Ectodermal cell (in vitro differentiated cells): ENCODE measurements around the gene ARHGAP42.

Experiments
- H3K27ac ChIP-seq: 2 replicates; pipeline ENCODE4 v1.7.0; 2013; ENCODE audit warnings: mild to moderate bottlenecking, low read depth, low read length; ENCODE audit not compliant: insufficient read depth, poor library complexity, severe bottlenecking
- H3K27me3 ChIP-seq: 2 replicates; pipeline ENCODE4 v1.7.0; 2013; ENCODE audit warnings: mild to moderate bottlenecking, low read length; ENCODE audit not compliant: insufficient read depth, control insufficient read depth, poor library complexity, severe bottlenecking
- H3K36me3 ChIP-seq: one replicate; pipeline ENCODE4 v1.7.0; 2013; ENCODE audit warnings: low read length; ENCODE audit not compliant: control insufficient read depth, insufficient read depth
- H3K4me1 ChIP-seq: one replicate; pipeline ENCODE4 v1.7.0; 2013; ENCODE audit warnings: low read length; ENCODE audit not compliant: control insufficient read depth, insufficient read depth
- H3K4me3 ChIP-seq: 2 replicates; pipeline ENCODE4 v1.7.0; 2013; ENCODE audit warnings: low read depth, low read length, control low read depth; ENCODE audit not compliant: insufficient read depth
- H3K9me3 ChIP-seq: 2 replicates; pipeline ENCODE4 v1.7.0; 2013; ENCODE audit warnings: mild to moderate bottlenecking, low read length, moderate library complexity; ENCODE audit not compliant: control insufficient read depth
- WGBS, 2 experiments: methylation state at CpG; one replicate each; pipeline ENCODE4 v1.1.7; 2013; ENCODE audit warnings: missing lambda C conversion rate in 2 of 2; 5-methylcytosine and 5-hydroxymethylcytosine counted together

ARHGAP42 gene

GRCh38 chr11:100680070-100680469 lies 7.0 kb upstream of the ARHGAP42 start:
- H3K4me3 ChIP-seq = no peak overlapping the region
- 93 to 96% methylated on average over 7 of the region's 7 CpGs for WGBS, 2 experiments
- no peaks in the 10 kb centered on the region for H3K9me3 ChIP-seq
- H3K27ac ChIP-seq = no peak overlapping the region
- no peaks in the 10 kb centered on the region for H3K4me1 ChIP-seq
- H3K27me3 ChIP-seq = no peaks in the 10 kb centered on the region
- H3K36me3 ChIP-seq = no peaks in the 10 kb centered on the region

- WGBS, 2 experiments = 72 to 74% methylated on average over 6 of the region's 8 CpGs
- Histone ChIP-seq H3K27ac (no peak overlapping the region), H3K4me3 (no peak overlapping the region)
Observed at GRCh38 chr11:100681064-100681502, 6.0 kb upstream of the ARHGAP42 start.

GRCh38 chr11:100682247-100682969 lies 4.7 kb upstream of the ARHGAP42 start:
- H3K27ac ChIP-seq = no peak overlapping the region
- 82 to 87% methylated on average over 1 of the region's 2 CpGs for WGBS, 2 experiments
- no peaks in the 10 kb centered on the region for H3K36me3 ChIP-seq
- H3K4me1 ChIP-seq = no peaks in the 10 kb centered on the region
- H3K9me3 ChIP-seq = no peaks in the 10 kb centered on the region
- peaks cover 13% of the 10 kb centered on the region for H3K27me3 ChIP-seq
- no peak overlapping the region for H3K4me3 ChIP-seq

More at GRCh38 chr11:100681064-100681502, 6.0 kb upstream of the ARHGAP42 start:
- Histone ChIP-seq H3K9me3 (no peaks in the 10 kb centered on the region), H3K36me3 (no peaks in the 10 kb centered on the region), H3K4me1 (no peaks in the 10 kb centered on the region), H3K27me3 (peaks cover 3% of the 10 kb centered on the region)

- Histone ChIP-seq H3K9me3 (no peaks in the 10 kb centered on the region), H3K4me1 (peaks cover 1% of the 10 kb centered on the region), H3K27ac (no peak overlapping the region), H3K4me3 (no peak overlapping the region), H3K36me3 (no peaks in the 10 kb centered on the region), H3K27me3 (peaks cover 13% of the 10 kb centered on the region)
- WGBS, 2 experiments = 96 to 98% methylated on average over 3 of the region's 3 CpGs
Observed at GRCh38 chr11:100683126-100683525, 4.0 kb upstream of the ARHGAP42 start.

- H3K4me3 ChIP-seq = no peak overlapping the region
- H3K36me3 ChIP-seq = no peaks in the 10 kb centered on the region
- H3K9me3 ChIP-seq = no peaks in the 10 kb centered on the region
- H3K27me3 ChIP-seq = peaks cover 13% of the 10 kb centered on the region
- 95 to 98% methylated on average over 6 of the region's 6 CpGs for WGBS, 2 experiments
- H3K4me1 ChIP-seq = peaks cover 8% of the 10 kb centered on the region
- no peak overlapping the region for H3K27ac ChIP-seq
Observed at GRCh38 chr11:100684101-100685065, 2.7 kb upstream of the ARHGAP42 start.

- Histone ChIP-seq H3K27me3 (peaks cover 13% of the 10 kb centered on the region), H3K9me3 (no peaks in the 10 kb centered on the region), H3K36me3 (no peaks in the 10 kb centered on the region), H3K4me1 (peaks cover 8% of the 10 kb centered on the region), H3K27ac (no peak overlapping the region), H3K4me3 (peak overlapping the region; percentile 78)
- WGBS, 2 experiments = 5 to 11% methylated on average over 12 to 14 of the region's 14 CpGs
Observed at GRCh38 chr11:100686476-100687053, 523 bp upstream of the ARHGAP42 start.

GRCh38 chr11:100687630-100688395 lies 725 bp downstream of the ARHGAP42 start:
- peak overlapping the region; percentile 64 for H3K27ac ChIP-seq
- peak overlapping the region; percentile 78 for H3K4me3 ChIP-seq
- H3K36me3 ChIP-seq = no peaks in the 10 kb centered on the region
- H3K9me3 ChIP-seq = no peaks in the 10 kb centered on the region
- 1 to 2% methylated on average over 23 to 24 of the region's 24 CpGs for WGBS, 2 experiments
- H3K4me1 ChIP-seq = peaks cover 8% of the 10 kb centered on the region
- peaks cover 13% of the 10 kb centered on the region for H3K27me3 ChIP-seq

- Histone ChIP-seq H3K9me3 (no peaks in the 10 kb centered on the region), H3K36me3 (no peaks in the 10 kb centered on the region), H3K4me3 (no peak overlapping the region), H3K27ac (no peak overlapping the region), H3K27me3 (peaks cover 13% of the 10 kb centered on the region), H3K4me1 (peaks cover 8% of the 10 kb centered on the region)
- WGBS, 2 experiments = 30 to 49% methylated on average over 3 to 4 of the region's 4 CpGs
Observed at GRCh38 chr11:100689141-100689540, 2.1 kb downstream of the ARHGAP42 start.

- H3K4me1 ChIP-seq = peaks cover 8% of the 10 kb centered on the region
- peaks cover under 1% of the 10 kb centered on the region for H3K27me3 ChIP-seq
- 87 to 89% methylated on average over 1 of the region's 1 CpG for whole genome bisulfite sequencing, 2 experiments
- H3K27ac ChIP-seq = no peak overlapping the region
- H3K36me3 ChIP-seq = no peaks in the 10 kb centered on the region
- H3K9me3 ChIP-seq = no peaks in the 10 kb centered on the region
- H3K4me3 ChIP-seq = no peak overlapping the region
Observed at GRCh38 chr11:100691896-100692653, 5.0 kb downstream of the ARHGAP42 start.
